GM21723 (cell line): ENCODE data around the gene GTF2H2C_2.
"Not testable (repeated sequence)": the region's sequence is repeated elsewhere in the genome, so short reads cannot be mapped to it uniquely, and the experiment has no call there.

Experiments used
- ATAC-seq: cut with Tn5 transposase; IDR thresholded peaks from one replicate; pipeline ENCODE4 v1.9.1; 2021; ENCODE audit warnings: mild to moderate bottlenecking, moderate library complexity; ENCODE audit not compliant: unreplicated experiment

GTF2H2C_2 gene

DNA sequence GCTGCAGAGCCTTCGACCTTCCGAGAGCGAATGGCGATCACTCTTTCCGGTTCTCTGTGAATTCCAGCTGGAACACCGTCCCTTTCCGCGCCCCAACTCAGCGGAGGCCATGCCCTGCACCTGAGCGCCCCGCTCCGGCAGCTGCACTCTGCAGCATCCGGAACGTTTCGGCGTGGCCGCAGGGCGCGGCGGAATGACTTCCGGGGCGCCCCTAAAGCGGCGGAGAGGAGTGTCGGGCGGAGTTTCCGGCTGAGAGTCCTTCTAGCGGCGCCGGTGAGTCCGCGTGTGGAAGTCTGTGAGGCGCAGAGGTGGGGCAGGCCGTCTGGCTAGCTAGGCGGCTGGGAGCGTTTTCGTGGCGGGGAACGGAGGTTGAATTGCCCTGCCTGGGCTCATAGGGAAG lies at the start of gene GTF2H2C_2:
GTF2H2C_2 (plus strand) TSS at position 252 of the 400 bp plus-strand sequence.
- peak; percentile 99 for ATAC-seq

DNA sequence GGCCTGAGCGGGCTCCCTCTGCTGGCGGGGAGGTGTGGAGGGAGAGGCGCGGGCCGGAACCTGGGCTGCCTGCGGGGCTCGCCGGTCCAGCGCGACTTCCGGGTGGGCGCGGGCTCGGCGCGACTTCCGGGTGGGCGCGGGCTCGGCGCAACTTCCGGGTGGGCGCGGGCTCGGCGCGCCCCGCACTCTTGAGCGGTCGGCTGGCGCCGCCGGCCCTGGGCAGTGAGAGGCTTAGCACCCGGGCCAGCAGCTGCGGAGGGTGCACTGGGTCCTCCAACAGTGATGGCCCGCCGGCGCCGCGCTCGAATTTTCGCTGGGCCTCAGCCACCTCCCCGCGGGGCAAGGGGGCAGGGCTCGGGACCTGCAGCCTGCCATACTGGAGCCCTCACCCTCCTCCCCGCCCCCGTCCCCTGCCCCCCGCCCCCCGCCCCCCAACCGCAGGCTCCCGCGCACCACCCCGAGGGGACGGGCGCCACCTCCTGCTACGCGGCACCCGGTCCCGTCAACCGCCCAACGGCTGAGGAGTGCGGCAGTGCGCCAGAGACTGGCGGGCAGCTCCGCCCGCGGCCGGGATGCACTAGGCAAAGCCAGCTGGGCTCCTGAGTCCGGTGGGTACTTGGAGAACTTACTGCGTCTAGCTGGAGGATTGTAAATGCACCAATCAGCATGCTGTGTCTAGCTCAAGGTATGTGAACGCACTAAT lies 14.0 kb upstream of the GTF2H2C_2 start:
- not testable (repeated sequence) for ATAC-seq

- not testable (repeated sequence) for ATAC-seq
Measured at GRCh38 chr5:70421322-70421721, 6.2 kb downstream of the GTF2H2C_2 start.

DNA sequence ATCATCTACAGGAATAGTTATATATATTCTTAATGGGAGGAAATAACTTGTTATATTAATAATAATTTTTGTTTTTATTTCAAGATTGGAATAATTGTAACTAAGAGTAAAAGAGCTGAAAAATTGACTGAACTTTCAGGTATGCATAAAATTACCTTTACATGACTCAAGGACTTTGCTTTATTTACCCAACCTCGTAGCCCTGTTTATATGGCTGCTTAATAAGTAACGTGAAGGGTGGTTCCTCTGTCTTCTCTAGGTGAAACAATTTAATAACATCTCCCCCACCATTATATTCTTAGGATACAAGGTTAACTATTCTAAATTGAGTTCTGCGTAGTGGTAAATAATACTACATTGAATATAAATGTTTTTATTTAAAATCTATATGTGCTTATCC lies 8.0 kb downstream of the GTF2H2C_2 start:
- ATAC-seq: not testable (repeated sequence)

DNA sequence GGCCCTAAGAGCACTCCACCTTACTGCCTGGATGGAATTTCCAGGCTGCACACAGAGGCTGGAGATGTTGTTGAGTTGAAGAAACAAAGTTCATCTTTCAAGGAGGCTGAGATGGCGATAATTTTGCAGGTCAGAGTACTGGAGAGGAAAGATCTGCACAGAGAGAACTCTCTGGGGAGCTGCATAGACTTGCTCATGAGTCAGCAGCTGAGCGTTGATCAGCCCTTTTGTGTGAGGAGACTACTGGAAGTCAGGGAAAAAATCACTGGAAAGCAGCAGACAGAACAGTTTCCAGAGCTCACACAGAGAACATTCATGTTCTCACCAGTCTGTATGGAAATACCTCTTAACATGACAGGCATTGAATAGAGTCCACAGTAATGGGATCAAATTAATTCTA lies 23.4 kb downstream of the GTF2H2C_2 start:
- ATAC-seq: not testable (repeated sequence)

DNA sequence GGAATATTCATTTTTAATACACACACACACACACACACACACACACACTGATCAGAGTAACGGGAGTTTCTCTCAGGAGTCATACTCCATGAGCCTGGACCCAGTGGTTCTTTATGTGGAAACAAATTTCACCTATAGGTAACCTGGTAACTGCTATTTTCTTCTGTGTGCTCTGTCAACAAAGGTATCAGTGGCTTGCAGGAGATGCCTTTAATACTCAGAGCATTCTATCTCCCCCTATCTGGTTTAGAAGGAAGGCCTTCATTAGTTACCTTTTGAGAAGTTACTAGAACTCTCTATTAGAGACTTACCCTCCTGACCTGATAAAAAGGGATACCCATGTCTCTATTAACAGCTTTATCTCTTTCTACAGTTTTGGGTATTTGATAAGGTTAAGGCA lies 34.4 kb downstream of the GTF2H2C_2 start:
- not testable (repeated sequence) for ATAC-seq

DNA sequence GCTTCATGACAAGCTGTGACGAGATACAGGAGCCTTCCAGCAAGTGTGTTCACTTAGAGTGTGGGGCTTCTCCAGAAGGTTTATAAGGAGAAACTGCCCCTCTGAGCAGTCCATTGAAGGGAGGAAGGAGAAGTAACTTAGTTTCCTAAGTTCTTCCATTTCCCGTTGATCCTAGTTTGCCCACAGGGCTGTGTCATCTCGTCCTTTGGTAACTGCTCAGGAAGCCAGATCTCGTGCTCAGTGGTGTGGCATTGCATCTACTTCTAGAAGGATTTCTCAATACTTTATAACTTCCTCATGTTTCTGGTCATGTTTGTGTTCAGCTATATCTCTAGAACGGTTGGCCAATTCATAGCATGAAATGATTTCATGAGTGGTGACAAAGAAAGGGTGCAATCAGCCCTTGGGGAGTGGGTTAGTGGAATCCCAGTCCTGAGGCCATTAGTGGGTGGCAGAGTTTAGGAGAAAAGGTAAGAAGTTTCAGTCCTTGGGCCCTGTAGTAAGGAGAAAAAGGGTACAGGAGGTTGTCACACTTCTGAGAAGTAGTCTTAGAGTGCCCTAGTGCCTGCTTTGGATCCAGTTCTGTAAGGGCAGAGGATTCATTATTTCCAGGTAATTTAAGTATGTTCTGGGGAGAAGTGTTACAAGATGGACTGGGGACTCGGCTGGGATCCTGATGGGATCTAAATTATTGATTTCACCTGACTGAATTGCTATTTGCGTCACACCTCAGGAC lies 36.2 kb downstream of the GTF2H2C_2 start:
- ATAC-seq: not testable (repeated sequence)

- peak; percentile 91 for ATAC-seq
Measured at GRCh38 chr5:70457093-70457492, 41.9 kb downstream of the GTF2H2C_2 start.

GRCh38 chr5:70459188-70459587 lies 44.0 kb downstream of the GTF2H2C_2 start:
- not testable (repeated sequence) for ATAC-seq

DNA sequence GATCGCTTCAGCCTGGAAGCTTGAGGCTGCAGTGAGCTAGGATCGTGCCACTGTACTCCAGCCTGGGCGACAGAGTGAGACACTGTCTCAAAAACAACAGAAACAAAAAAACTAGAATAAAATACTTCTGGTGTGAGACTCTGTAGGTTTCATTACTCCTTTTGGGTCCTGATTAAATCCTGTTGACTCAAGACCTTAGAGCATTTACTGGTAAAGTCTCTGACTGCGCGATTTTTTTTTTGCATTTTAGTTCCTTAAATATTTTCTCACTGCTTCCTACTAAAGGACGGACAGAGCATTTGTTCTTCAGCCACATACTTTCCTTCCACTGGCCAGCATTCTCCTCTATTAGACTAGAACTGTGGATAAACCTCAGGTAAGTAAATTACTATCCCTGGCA lies 46.8 kb downstream of the GTF2H2C_2 start:
- ATAC-seq: not testable (repeated sequence)

- ATAC-seq: not testable (repeated sequence)
Measured at GRCh38 chr5:70464019-70464637, 49.0 kb downstream of the GTF2H2C_2 start.

DNA sequence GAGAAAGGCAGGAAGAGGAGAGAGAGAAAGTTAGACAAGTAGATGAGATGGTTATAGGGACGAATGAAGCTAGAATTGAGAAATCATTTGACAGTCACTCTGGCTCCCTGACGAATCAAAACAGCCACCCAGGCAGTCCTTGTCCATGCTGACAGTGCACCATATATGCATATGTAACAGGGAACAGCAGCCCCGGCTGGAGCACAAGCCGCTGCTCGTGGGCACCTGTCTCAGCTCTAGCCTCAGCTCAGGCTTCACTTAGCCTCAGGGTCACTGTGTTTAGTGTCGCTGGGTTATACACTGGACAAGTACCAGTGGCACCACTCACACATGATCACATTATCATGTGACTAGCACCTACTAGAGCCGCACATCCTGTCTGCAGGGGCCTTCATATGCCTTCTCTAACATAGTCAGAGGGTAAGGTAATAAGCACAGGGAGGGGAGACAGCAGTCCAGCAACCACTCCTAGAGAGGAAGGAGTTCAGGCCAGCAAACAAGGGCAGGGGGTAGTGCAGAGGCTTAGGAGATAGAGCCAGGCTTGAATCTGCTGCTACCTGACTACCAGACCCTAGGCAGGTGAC lies 54.9 kb downstream of the GTF2H2C_2 start:
- not testable (repeated sequence) for ATAC-seq
